T-helper 22 cell (primary cell): ENCODE results near the gene COL25A1.
"Not testable (repeated sequence)": the region's sequence is repeated elsewhere in the genome, so short reads cannot be mapped to it uniquely, and the experiment has no call there.

ENCODE experiments used
- DNase-seq: peaks from one replicate; pipeline ENCODE4 v3.0.0-alpha.2; 2020; ENCODE audit warnings: low read depth

COL25A1 gene

DNA sequence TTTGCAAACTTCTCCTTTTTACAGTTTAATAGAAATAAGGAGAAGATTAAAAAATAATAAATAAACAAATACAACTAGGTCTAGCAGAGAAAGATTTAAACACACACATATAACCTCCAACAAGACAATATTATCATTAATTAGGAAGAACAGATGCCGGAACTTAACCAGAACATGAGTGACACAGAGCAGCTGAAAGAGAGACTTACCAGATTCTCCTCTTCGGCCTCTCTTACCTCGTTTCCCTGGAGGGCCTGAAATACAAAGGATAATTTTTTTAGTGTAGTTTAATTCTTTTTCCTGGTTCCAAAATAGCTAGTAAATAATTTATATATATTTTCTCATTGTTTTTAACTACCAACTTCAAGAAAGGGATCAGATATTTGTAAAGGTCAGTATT, 252.5 kb downstream of the COL25A1 start:
- no peak for DNase-seq

DNA sequence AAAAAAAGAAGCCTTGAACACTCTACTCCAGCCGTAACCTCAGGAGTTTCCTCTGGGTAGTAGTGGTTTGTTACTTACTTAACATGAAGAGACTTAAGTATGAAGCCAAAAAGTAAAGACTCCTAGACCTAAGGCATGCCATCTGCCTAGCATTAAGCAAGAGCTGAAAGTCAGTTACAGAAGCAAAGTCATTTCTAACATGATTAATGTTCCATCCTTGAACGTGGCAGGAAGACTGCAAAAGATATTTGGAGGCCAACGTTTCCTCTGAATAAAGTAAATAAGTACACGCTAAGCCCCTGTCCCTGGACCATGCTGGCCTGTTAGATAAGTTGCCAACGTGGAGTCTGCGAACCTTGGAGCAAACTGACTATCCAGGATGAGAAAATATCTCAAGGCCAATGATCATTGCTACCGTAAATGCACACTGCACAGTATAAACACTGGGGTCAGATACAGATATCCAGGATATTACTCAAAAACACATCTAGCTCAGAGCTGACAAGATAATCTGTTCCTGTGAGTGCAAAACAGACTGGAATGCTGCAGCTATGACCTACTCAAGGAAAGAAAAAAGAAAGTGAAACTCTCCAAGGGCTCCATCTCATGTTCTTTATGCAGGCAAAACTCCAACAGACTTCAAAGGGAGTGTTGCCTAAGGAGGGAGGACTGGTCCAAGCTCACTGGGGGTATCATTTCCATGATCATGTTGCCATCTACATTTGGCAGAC, 255.8 kb downstream of the COL25A1 start:
- no peak for DNase-seq

- DNase-seq, result no peak
Measured at GRCh38 chr4:109044431-109044830, 258.0 kb downstream of the COL25A1 start.

DNA sequence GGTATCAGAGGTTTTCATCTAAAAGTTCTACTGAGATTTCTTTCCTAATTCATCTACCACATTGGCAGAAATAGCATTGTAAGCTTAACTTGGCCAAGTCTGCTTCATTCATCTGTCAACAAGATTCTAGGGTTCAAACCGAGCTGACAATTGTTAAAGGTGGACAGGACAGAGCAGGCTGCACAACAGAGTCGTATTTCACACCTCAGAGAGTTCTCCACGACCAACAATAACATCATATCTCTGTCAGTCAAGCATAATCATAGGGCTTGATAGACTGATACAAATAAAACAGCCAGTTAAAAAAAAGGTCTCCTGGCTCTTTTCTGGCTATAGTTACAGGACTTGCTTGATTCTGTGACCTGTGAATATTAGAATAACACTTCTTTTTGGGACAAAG, 259.2 kb downstream of the COL25A1 start:
- no peak for DNase-seq

DNA sequence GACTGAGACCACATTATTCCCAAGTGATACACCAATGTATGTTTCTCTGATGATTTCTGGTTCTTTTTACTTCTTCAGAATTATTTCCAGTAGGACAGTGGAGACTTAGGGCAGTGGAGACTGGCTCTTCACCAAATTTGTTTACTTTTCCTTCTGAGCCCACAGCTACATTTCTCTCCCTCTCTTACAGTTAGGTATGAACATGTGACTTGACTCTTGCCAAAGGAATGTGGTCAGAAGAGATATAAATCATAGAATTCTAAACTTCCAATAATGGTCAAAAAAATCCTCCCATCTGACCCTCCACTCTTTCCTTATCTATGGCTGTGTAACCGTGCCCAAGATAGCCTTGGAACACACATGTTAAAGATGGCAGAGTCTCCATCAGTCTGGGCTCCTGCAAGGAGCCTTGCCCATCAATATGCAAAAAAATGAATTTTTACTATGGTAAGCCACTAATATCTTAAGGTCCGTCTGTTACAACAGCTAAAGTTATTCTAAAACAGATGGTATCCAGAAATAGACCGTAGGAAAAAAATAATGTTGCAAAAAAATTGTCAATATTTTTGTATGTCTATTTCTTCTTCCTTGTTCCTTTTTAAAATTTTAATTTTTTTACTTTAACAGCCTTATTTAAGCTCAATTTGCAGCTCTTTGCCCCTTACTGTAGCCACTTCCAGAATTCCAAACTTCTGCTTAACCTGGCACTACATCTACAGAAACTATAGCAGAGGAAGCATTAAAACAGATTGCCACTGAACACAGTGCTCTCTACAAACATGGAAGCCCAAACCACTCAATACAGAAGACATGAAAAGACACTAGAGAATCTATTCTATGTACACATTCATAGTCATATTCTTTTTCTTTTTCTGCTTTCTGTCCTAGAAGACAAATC, 260.7 kb downstream of the COL25A1 start:
- DNase-seq, result no peak

GRCh38 chr4:109040441-109040840, 262.0 kb downstream of the COL25A1 start:
- no peak for DNase-seq

DNA sequence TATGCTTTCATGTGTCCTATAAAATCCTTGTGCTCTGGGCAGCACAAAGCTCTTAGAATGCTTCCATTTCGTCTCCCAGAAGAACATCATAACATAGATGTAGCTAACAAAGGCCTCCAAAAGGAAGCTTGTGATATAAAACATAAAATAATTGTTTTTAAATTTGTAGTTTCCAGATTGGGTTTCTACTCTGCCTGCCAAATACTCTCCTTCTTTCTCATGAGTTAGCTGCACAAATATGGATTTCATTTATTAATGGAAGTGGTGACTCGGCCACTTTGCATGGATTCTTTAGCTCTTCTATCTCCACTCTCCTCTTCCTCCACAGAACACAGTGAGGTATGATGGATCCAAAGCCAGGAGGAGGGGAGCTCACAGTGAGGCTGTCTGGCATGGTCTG, 265.4 kb downstream of the COL25A1 start:
- DNase-seq, result no peak

- no peak for DNase-seq
Measured at GRCh38 chr4:109033993-109034392, 268.5 kb downstream of the COL25A1 start.

DNA sequence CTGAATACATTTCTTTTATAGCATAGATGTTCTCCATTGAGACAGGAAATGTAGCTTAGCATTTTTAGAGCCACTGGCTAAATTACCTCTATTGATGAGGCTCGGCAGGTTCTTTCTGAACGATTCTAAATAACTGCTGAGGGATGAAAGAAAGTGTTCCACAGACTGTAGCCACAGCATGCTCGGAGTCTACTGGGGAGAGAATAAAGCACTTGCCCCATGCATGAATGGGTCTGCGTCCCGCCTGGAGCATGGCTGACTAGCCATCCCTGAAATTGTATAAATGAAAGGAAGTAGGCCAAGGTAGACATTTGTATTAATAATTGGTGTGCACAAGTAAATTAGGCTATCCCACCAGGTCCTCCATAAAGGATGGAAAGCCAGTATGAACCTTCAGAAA, 269.8 kb downstream of the COL25A1 start:
- no peak for DNase-seq

- DNase-seq, result no peak
Measured at GRCh38 chr4:109029987-109030386, 272.5 kb downstream of the COL25A1 start.

GRCh38 chr4:109027016-109027500, 275.4 kb downstream of the COL25A1 start:
- DNase-seq, result no peak

DNA sequence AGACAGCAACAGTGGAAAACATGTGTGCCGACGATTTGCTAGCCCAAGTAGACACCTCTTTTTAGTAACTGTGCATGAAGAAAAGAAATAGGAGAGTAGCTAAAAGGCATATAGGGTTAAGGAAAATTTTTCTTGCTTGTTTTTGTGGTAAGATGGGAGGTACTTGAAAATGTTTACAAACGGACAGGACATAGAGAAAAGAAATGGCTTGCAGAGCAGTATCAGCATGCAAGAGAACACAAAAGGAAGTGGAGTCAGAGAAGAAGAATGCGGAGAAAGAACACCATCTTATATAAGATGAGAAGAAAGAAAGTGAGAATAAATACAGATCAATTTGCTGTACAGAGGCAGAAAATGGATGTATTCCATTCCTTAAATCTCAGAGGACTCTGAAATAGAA, 275.9 kb downstream of the COL25A1 start:
- no peak for DNase-seq

DNA sequence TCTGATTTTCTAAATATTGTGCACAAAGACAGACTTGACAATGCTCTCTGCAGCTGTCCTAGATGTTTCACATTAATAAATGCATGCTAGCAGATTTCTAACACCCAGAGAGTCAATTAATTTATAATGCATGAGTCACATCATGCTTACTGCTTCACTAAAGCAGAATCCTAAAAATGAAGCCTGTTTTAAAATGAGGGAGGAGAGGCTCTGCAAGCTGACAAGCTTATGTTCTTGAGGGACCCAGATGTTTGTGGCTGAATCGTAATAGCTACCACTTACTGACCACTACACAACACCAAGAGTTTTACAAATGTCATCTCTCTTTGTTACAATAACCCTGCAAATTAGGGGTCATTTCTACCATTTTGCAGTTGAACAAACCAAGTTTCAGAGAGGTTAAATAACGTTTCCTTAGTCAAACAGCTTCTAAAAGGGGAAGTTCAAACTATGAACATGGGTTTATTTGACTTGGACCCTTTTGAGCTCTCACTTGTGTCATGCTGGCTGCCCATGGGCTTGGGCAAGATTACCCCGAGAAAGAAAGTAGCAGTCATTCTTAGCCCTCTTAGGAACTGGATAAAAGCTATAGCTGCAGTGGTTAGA, 276.9 kb downstream of the COL25A1 start:
- no peak for DNase-seq

DNA sequence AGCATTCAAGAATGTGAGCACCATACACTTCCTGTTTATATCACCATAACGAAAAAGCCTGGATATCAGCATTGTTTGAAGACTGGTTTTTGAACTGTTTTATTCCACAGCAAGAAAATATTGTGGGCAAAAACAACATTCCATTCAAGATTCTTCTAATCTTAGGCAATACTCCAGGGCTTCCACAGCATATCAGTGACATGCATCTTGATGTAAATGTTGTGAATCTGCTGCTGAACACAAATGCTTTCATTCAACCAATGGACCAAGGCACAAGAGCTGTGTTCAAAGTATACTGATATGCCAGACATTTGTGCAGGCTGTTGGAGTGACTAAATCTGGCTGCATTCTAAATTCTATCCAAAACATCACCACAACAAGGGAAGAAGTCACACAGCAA, 279.5 kb downstream of the COL25A1 start:
- no peak for DNase-seq

DNA sequence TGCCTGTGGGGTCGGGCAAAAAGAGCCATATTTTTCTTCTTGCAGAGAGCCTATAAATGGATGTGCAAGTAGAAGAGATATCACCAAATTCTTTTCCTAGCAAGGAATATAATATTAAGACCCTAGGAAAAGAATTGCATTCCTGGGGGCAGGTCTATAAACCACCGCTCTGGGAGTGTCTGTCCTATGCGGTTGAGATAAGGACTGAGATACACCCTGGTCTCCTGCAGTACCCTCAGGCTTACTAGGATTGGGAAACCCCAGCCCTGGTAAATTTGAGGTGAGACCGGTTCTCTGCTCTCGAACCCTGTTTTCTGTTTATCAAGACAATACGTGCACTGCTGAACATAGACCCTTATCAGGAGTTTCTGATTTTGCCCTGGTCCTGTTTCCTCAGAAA, 280.8 kb downstream of the COL25A1 start:
- DNase-seq, result not testable (repeated sequence)

DNA sequence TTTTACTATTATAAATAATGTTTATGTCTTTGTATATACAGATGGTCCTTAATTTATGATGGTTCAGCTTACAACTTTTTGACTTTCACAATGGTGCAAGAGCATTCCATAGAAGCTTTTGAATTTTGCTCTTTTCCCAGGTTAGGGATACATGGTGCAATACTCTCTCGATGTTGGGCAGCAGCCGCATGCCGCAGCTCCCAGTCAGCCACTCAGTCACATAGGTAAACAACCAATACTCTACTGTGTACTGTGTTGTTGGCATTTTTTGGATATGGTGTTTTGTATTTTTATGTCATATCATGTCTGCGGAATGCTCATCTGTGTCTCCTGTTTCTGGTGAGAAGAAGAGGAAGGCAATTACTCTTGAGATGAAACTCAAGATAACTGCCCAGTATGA, 281.6 kb downstream of the COL25A1 start:
- no peak for DNase-seq

GRCh38 chr4:109016200-109016599, 286.3 kb downstream of the COL25A1 start:
- no peak for DNase-seq

- no peak for DNase-seq
Measured at GRCh38 chr4:109015413-109015810, 287.0 kb downstream of the COL25A1 start.

GRCh38 chr4:109014593-109015412, 287.7 kb downstream of the COL25A1 start:
- no peak for DNase-seq

GRCh38 chr4:109012286-109012880, 290.1 kb downstream of the COL25A1 start:
- no peak for DNase-seq

GRCh38 chr4:109011241-109012026, 291.0 kb downstream of the COL25A1 start:
- DNase-seq, result no peak
